ENCODE measurements around the gene MYO16. TPM values are rescaled to one million over a fixed set of nuclear protein-coding genes. Genes with fewer than 3 reads are reported as not detected.
"Not testable (repeated sequence)": the region's sequence is repeated elsewhere in the genome, so short reads cannot be mapped to it uniquely, and the experiment has no call there.

The MYO16 gene
- polyA plus RNA-seq, 3 donors from 2014 or later, result not detected

DNA sequence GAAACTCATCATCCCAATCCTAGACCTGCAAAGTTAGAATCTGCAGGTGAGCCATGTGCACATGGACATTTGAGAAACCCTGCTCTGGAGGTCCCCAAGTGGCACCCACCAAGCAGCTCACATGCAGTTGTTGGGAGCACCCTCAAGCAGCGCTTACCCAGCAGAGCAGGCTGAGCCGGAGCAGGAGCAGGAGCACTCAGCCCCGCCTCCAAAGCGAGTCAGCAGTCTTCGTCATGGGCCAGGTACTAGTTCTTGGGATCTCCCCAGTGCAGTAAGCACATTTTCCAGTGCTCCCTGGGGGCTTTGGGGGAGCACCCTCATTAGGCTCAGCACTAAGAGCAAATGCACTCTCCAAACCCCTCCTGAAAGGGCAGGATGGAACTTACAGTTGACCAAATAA is 584.3 kb downstream of the MYO16 start:
- Mint-ChIP-seq H3K4me1 (peaks cover 14 to 29% of the 10 kb centered on the region in 2 donors), H3K9me3 (peaks cover 0 to 2% (median 0%) of the 10 kb centered on the region in 6 donors), H3K36me3 (no peaks in the 10 kb centered on the region), H3K4me3 (no peak overlapping the region), H3K27me3 (ENCODE audit: low read depth in 3 of 3) (peaks cover 2 to 3% (median 3%) of the 10 kb centered on the region in 3 donors), H3K27ac (no peak overlapping the region)
- no peak for DNase-seq

DNA sequence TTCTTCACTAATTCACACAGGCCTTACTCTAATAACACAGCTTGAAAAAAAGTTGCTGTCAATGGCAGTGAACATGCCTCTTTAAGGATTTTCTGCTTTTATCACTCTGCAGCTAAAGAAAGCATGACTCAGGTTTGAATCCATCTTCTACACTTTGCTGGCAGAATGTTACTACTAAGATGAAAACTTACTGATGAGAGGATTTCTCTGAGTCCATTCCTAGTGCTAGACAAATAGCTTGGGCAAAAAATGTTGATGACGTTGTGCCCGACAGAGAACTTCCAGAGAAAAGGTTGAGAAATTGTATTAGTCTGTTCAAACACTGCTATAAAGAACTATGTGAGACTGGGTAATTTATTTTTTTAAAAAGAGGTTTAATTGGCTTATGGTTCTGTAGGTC is 585.0 kb downstream of the MYO16 start:
- peaks cover 2 to 3% (median 3%) of the 10 kb centered on the region in 3 donors for H3K27me3 Mint-ChIP-seq (ENCODE audit: low read depth in 3 of 3)
- no peak for DNase-seq
- H3K4me3 Mint-ChIP-seq, result no peak overlapping the region
- no peaks in the 10 kb centered on the region for H3K36me3 Mint-ChIP-seq
- peaks cover 14 to 29% of the 10 kb centered on the region in 2 donors for H3K4me1 Mint-ChIP-seq
- H3K27ac Mint-ChIP-seq, result no peak overlapping the region
- peaks cover 0 to 2% (median 0%) of the 10 kb centered on the region in 6 donors for H3K9me3 Mint-ChIP-seq

- Mint-ChIP-seq H3K27ac (no peak overlapping the region), H3K4me3 (no peak overlapping the region), H3K36me3 (no peaks in the 10 kb centered on the region), H3K4me1 (peaks cover 14 to 29% of the 10 kb centered on the region in 2 donors), H3K9me3 (peaks cover 0 to 2% (median 0%) of the 10 kb centered on the region in 6 donors), H3K27me3 (ENCODE audit: low read depth in 3 of 3) (peaks cover 0 to 3% (median 2%) of the 10 kb centered on the region in 3 donors)
- no peak for DNase-seq
Observed at GRCh38 chr13:109215377-109215776, 586.0 kb downstream of the MYO16 start.

DNA sequence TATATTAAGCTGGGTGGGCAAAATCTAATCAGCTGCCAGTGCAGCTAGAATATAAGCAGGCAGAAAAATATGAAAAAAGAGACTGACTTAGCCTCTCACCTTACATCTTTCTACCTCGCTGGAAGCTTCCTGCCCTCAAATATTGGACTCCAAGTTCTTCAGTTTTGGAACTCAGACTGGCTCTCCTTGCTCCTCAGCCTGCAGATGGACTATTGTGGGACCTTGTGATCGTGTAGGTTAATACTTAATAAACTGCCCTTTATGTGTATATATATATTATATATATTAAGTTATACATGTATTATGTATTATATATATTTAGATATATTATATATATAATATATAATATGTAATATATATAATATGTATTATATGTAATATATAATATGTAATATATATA is 588.1 kb downstream of the MYO16 start:
- not testable (repeated sequence) for DNase-seq; H3K36me3 Mint-ChIP-seq; H3K27ac Mint-ChIP-seq; H3K9me3 Mint-ChIP-seq; H3K27me3 Mint-ChIP-seq (ENCODE audit: low read depth in 3 of 3); H3K4me3 Mint-ChIP-seq
- H3K4me1 Mint-ChIP-seq, result peaks cover 11 to 23% of the 10 kb centered on the region in 2 donors

DNA sequence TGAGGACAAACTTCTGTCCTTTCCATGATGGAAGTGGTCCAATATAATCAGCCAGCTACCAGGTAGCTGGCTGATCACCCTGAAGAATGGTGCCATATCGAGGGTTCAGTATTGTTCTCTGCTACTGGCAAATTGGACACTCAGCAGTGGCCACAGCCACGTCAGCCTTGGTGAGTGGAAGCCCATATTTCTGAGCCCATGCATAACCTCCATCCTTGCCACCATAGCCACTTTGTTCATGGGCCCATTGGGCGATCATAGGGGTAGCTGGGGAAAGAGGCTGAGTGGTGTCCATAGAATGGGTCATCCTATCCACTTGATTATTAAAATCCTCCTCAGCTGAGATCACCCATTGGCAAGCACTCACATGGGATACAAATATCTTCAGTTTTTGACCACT is 591.2 kb downstream of the MYO16 start:
- DNase-seq, result no peak
- Mint-ChIP-seq H3K27me3 (ENCODE audit: low read depth in 3 of 3) (no peaks in the 10 kb centered on the region), H3K36me3 (no peaks in the 10 kb centered on the region), H3K27ac (no peak overlapping the region), H3K9me3 (peaks cover 0 to 12% (median 3%) of the 10 kb centered on the region in 6 donors), H3K4me1 (no peaks in the 10 kb centered on the region), H3K4me3 (no peak overlapping the region)

DNA sequence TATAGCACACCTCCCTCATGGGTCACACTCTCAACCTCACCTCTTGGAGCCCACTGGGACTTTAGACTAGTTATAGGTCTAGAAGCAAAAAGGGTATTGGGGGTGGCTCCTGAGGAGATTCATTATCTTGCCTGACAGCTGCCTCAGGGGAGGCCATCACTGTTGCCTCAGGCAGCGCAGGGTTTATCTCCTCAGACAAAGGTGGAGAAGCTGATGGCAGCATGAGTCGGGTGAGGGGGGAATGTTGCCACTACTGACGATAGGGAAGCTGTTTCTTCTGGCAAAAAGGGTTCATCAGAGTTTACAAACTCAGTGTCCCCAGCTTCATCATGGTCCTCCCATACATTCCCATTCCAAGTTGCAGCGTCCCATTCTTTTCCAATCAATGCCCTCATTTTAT is 594.6 kb downstream of the MYO16 start:
- no peak overlapping the region for H3K4me3 Mint-ChIP-seq
- no peaks in the 10 kb centered on the region for H3K4me1 Mint-ChIP-seq
- DNase-seq, result no peak
- peaks cover 0 to 2% (median 1%) of the 10 kb centered on the region in 3 donors for H3K27me3 Mint-ChIP-seq (ENCODE audit: low read depth in 3 of 3)
- no peak overlapping the region for H3K27ac Mint-ChIP-seq
- no peaks in the 10 kb centered on the region for H3K36me3 Mint-ChIP-seq
- H3K9me3 Mint-ChIP-seq, result peaks cover 0 to 12% (median 4%) of the 10 kb centered on the region in 6 donors

DNA sequence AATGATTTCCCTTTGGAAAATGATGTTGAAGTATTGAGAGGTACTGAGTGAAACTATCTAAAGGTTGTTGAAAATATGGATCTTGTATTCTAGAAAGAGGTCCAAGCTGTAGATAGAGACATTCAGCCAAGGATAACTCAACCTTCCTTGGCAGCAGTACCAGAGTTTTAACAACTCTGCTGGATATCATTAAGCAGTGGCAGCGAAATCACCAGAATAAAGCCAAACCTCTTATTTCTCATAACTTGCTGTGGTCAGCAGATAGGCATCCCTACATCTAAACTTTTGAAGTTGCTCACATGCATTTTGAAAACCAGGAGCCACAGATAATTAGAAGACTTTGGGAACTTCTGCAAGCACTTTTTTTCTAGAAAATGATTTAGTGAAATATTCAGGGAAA is 597.2 kb downstream of the MYO16 start:
- H3K36me3 Mint-ChIP-seq, result peaks cover 0 to 2% (median 0%) of the 10 kb centered on the region in 3 donors
- no peak overlapping the region for H3K4me3 Mint-ChIP-seq
- no peaks in the 10 kb centered on the region for H3K4me1 Mint-ChIP-seq
- no peak overlapping the region for H3K27ac Mint-ChIP-seq
- DNase-seq, result no peak
- H3K27me3 Mint-ChIP-seq (ENCODE audit: low read depth in 3 of 3), result peaks cover 0 to 5% (median 2%) of the 10 kb centered on the region in 3 donors
- H3K9me3 Mint-ChIP-seq, result peaks cover 0 to 10% (median 5%) of the 10 kb centered on the region in 6 donors

DNA sequence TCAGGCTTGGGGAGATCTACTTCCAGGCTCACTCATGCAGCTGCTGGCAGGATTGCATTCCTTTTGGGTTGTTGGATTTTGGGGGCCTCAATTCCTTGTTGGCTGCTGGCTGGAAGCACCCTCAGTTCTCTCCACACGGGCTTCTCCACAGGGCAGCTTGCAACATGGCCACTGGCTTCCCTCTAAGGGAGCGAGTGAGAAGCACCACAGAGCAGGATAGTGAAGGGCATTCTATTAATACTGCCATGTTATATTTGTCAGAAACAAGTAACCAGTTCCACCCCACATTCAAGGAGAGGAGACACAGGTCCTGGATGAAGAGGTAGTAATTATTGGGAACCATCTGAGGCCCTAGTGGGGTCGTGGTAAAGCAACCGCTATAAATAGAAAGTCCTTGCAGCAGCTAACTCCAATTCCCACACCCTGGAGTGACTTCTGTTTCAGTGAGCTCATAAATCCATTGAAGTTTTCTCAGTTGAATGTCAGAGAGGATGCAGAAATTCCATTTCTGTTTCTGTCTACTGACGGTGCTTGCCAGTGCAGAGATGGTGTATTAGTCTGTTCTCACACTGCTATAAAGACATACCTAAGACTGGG is 598.0 kb downstream of the MYO16 start:
- Mint-ChIP-seq H3K4me3 (no peak overlapping the region), H3K4me1 (no peaks in the 10 kb centered on the region), H3K27ac (no peak overlapping the region), H3K9me3 (peaks cover 0 to 10% (median 5%) of the 10 kb centered on the region in 6 donors), H3K27me3 (ENCODE audit: low read depth in 3 of 3) (peaks cover 0 to 5% (median 2%) of the 10 kb centered on the region in 3 donors), H3K36me3 (peaks cover 0 to 6% (median 0%) of the 10 kb centered on the region in 3 donors)
- no peak for DNase-seq

DNA sequence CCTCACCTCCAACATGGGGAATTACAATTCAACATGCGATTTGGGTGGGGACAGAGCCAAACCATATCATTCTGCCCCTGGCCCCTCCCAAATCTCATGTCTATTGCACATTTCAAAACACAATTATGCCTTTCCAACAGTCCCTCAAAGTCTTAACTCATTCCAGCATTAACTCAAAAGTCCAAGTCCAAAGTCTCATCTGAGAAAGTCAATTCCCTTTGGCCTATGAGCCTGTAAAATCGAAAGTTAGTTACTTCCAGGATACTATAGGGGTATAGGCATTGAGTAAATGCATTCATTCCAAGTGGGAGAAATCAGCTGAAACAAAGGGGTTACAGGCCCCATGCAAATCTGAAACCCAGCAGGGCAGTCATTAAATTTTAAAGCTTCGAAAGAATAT is 598.8 kb downstream of the MYO16 start:
- DNase-seq, result no peak
- peaks cover 1 to 5% (median 2%) of the 10 kb centered on the region in 3 donors for H3K27me3 Mint-ChIP-seq (ENCODE audit: low read depth in 3 of 3)
- H3K4me3 Mint-ChIP-seq, result no peak overlapping the region
- H3K4me1 Mint-ChIP-seq, result no peaks in the 10 kb centered on the region
- H3K9me3 Mint-ChIP-seq, result peaks cover 0 to 10% (median 5%) of the 10 kb centered on the region in 6 donors
- peaks cover 0 to 6% (median 0%) of the 10 kb centered on the region in 3 donors for H3K36me3 Mint-ChIP-seq
- no peak overlapping the region for H3K27ac Mint-ChIP-seq

DNA sequence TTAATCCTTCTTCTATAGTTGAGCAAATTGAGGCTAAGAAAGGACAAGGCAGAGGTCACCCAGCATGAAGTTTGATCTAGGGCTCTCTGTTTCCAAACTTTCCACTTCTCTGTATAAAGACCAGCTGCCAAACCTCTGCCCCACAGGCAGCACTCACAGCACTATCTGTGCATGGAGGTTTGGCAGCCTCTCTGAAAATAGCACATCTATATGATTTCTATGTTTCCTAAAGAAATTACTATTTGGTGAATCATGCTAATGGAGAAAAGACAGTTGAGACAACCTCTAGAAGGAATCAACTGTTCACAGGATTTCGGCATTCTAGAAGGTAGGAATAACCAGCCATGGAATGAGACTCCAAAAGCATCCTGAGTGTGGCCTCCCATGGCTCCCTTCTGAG is 602.5 kb downstream of the MYO16 start:
- Mint-ChIP-seq H3K4me3 (no peak overlapping the region), H3K4me1 (no peaks in the 10 kb centered on the region), H3K27me3 (ENCODE audit: low read depth in 3 of 3) (peaks cover 2 to 5% (median 2%) of the 10 kb centered on the region in 3 donors), H3K9me3 (peaks cover 0 to 5% (median 3%) of the 10 kb centered on the region in 6 donors), H3K27ac (no peak overlapping the region), H3K36me3 (peaks cover 0 to 6% (median 0%) of the 10 kb centered on the region in 3 donors)
- no peak for DNase-seq

DNA sequence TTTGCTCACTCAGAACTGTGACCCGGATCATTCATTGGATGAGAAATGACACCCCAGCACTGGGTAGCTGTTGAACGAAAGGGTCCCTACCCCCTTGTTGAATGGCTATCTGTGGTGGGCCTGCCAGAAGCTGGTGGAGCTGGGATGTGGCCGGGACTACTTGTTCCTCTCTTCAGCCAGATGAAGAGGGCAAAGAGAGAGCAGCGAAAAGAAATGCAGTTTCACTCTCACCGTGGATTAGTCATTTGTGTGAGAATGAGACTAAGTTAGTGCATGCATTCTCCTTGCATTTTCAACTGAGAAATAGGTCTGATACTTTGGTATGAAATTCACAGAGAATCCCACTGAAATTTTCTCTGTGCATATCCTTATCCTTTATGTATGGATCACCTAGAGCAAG is 603.9 kb downstream of the MYO16 start:
- H3K27ac Mint-ChIP-seq, result peak overlapping the region in 1 of 6 donors; percentile 34
- no peak for DNase-seq
- H3K4me1 Mint-ChIP-seq, result no peaks in the 10 kb centered on the region
- peaks cover 0 to 5% (median 2%) of the 10 kb centered on the region in 3 donors for H3K27me3 Mint-ChIP-seq (ENCODE audit: low read depth in 3 of 3)
- H3K9me3 Mint-ChIP-seq, result peaks cover 0 to 5% (median 3%) of the 10 kb centered on the region in 6 donors
- H3K36me3 Mint-ChIP-seq, result peaks cover 0 to 6% (median 0%) of the 10 kb centered on the region in 3 donors
- no peak overlapping the region for H3K4me3 Mint-ChIP-seq

DNA sequence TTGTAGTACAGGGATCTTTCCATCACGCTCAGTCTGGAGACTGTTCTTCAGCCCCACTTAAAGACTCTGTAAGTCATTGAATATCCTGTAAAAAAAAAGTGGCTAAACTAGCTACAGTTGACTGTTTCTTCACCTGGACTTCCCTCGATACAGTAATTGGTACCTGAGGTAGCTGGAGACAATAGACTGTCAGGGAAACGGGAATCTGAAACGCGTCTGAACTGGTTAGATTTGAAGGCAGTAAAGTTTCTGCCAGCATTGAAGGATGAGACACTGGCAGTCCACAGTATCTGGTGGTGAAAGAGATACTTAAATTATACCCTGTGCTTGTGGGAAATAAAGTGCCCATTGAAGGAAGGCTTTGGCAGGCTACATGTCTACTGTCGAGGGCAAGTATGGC is 606.5 kb downstream of the MYO16 start:
- no peaks in the 10 kb centered on the region for H3K4me1 Mint-ChIP-seq
- H3K9me3 Mint-ChIP-seq, result peaks cover 0 to 3% (median 0%) of the 10 kb centered on the region in 6 donors
- no peak overlapping the region for H3K27ac Mint-ChIP-seq
- H3K4me3 Mint-ChIP-seq, result no peak overlapping the region
- peaks cover 2 to 4% (median 3%) of the 10 kb centered on the region in 3 donors for H3K27me3 Mint-ChIP-seq (ENCODE audit: low read depth in 3 of 3)
- DNase-seq, result no peak
- peaks cover 0 to 6% (median 0%) of the 10 kb centered on the region in 3 donors for H3K36me3 Mint-ChIP-seq

DNA sequence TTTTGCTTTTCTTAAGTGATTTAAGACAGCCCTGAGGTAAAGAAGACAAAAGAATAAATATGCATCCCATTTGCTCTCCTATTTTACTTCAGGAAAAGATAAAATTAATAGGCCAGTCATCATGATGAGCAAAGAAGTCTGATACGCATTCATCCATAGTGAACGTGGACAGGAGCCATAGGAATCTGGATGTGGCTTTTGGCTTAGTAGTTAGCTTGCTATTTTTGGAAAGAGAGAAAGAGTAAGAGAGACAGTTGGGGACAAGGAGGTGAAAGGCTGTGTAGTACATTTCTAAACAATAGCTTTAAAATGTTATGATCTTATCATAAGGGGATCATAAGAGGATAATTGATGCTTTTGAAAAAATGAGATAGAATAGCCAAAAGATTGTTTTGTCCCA is 611.7 kb downstream of the MYO16 start:
- DNase-seq, result no peak
- Mint-ChIP-seq H3K27ac (no peak overlapping the region), H3K4me3 (no peak overlapping the region), H3K27me3 (ENCODE audit: low read depth in 3 of 3) (peaks cover 0 to 4% (median 3%) of the 10 kb centered on the region in 3 donors), H3K4me1 (peaks cover 4 to 19% of the 10 kb centered on the region in 2 donors), H3K9me3 (peaks cover 0 to 2% (median 0%) of the 10 kb centered on the region in 6 donors), H3K36me3 (no peaks in the 10 kb centered on the region)

GRCh38 chr13:109243311-109243951 is 614.0 kb downstream of the MYO16 start:
- Mint-ChIP-seq H3K36me3 (peaks cover 0 to under 1% (median 0%) of the 10 kb centered on the region in 3 donors), H3K4me1 (peaks cover 4 to 19% of the 10 kb centered on the region in 2 donors), H3K9me3 (peaks cover 0 to 7% (median 4%) of the 10 kb centered on the region in 6 donors), H3K4me3 (peak overlapping the region in 1 of 5 donors; percentile 25), H3K27me3 (ENCODE audit: low read depth in 3 of 3) (peaks cover 0 to 4% (median 3%) of the 10 kb centered on the region in 3 donors), H3K27ac (peak overlapping the region in 2 of 6 donors; percentile 23 to 36)
- no peak for DNase-seq
